Ascending aorta (tissue), 2 donors: Measurements from ENCODE around the gene TTYH1. TPM values are rescaled to one million over a fixed set of nuclear protein-coding genes. Genes with fewer than 3 reads are reported as not detected.

Experiments
- DNase-seq, 2 donors: peaks; one replicate each; pipeline ENCODE4 v3.0.0-alpha.2; 2019; ENCODE audit warnings: low spot score in 2 of 2
- H3K27ac ChIP-seq, 2 donors: fragments of 200-600 bp; sonication (generic); one replicate each; pipeline ENCODE4 v1.5.1; 2016 to 2017; ENCODE audit warnings: mild to moderate bottlenecking in 1 of 2
- H3K27me3 ChIP-seq: fragments of 200-600 bp; sonication (generic); one replicate; pipeline ENCODE4 v1.5.1; 2017
- H3K36me3 ChIP-seq, 2 donors: fragments of 200-600 bp; sonication (generic); one replicate each; pipeline ENCODE4 v1.5.1; 2016
- H3K4me1 ChIP-seq, 2 donors: fragments of 200-600 bp; sonication (generic); one replicate each; pipeline ENCODE4 v1.5.1; 2016 to 2017; ENCODE audit warnings: mild to moderate bottlenecking in 1 of 2
- H3K4me3 ChIP-seq, 2 donors: fragments of 200-600 bp; sonication (generic); one replicate each; pipeline ENCODE4 v1.5.1; 2016 to 2017; ENCODE audit warnings: mild to moderate bottlenecking in 1 of 2
- H3K9me3 ChIP-seq, 2 donors: fragments of 200-600 bp; sonication (generic); one replicate each; pipeline ENCODE4 v1.5.1; 2016
- intact Hi-C: fragments of 100-400 bp; cut with DNase I; formaldehyde crosslinking; loops from one replicate; pipeline ENCODE4 v1.15.1; 2023
- total RNA-seq: library from RNA; depleted of rRNA; stranded (reverse); fragments of >200 nt; gene quantifications from one replicate; pipeline ENCODE4 v1.1.0, GENCODE V29; 2016
- TF ChIP-seq, protein P1 (sequence below), 3 experiments: fragments of 200-600 bp in 2 of 3; fragments of 450-650 bp in 1 of 3; sonication (generic) in 2 of 3; IDR thresholded peaks; one replicate each; pipeline ENCODE4 v1.5.1; 2016 to 2019; ENCODE audit warnings: antibody characterized with exemption in 3 of 3, mild to moderate bottlenecking in 1 of 3, moderate library complexity in 1 of 3

Gene TTYH1
- total RNA-seq, 1 donor from 2014 or later: 58.4 TPM

DNA sequence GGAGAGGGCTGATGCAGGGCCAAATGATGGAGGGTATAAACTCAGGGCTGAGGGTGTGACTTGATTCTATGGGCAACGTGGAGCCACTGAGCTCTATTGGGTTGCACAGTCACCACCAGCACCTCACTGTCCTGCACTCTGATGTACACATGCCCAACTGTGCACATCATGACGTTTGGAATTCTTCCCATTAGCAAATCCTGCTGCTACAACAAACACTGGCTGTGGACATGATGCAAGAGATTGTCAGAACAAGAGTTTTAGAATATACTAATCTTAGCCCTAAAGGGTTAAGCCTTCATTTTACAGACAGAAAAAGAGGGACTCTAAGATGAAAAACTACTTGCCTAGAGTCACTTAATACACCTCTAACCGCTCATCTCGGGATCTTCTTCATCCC lies 2.4 kb upstream of the TTYH1 start:
- Histone ChIP-seq H3K36me3 (no peaks in the 10 kb centered on the region), H3K4me1 (no peaks in the 10 kb centered on the region), H3K27me3 (peaks cover 18% of the 10 kb centered on the region), H3K9me3 (no peaks in the 10 kb centered on the region), H3K27ac (no peak overlapping the region), H3K4me3 (no peak overlapping the region)
- TF ChIP-seq, protein P1, sequence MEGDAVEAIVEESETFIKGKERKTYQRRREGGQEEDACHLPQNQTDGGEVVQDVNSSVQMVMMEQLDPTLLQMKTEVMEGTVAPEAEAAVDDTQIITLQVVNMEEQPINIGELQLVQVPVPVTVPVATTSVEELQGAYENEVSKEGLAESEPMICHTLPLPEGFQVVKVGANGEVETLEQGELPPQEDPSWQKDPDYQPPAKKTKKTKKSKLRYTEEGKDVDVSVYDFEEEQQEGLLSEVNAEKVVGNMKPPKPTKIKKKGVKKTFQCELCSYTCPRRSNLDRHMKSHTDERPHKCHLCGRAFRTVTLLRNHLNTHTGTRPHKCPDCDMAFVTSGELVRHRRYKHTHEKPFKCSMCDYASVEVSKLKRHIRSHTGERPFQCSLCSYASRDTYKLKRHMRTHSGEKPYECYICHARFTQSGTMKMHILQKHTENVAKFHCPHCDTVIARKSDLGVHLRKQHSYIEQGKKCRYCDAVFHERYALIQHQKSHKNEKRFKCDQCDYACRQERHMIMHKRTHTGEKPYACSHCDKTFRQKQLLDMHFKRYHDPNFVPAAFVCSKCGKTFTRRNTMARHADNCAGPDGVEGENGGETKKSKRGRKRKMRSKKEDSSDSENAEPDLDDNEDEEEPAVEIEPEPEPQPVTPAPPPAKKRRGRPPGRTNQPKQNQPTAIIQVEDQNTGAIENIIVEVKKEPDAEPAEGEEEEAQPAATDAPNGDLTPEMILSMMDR (IDR thresholded peaks at IDR 0.05): no peak
- no peak for DNase-seq
- intact Hi-C loops: no loop called here

DNA sequence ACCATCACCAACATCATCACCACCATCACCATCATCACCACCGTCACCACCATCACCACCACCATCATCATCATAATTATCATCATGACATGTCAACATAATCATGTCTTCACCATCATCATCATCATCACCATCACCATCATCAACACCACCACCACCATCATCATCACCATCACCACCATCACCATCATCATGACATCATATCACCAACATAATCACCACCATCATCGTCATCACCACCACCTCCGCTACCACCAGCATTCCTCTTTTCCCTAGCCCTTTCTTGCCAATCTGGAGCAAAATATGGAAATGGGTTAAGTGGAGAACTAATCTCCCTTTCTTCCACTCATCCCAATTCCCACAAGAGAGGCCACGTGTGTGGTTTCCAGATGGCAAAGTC lies 1.1 kb upstream of the TTYH1 start:
- Histone ChIP-seq H3K27me3 (peaks cover 18% of the 10 kb centered on the region), H3K36me3 (no peaks in the 10 kb centered on the region), H3K4me3 (no peak overlapping the region), H3K9me3 (no peaks in the 10 kb centered on the region), H3K4me1 (no peaks in the 10 kb centered on the region), H3K27ac (no peak overlapping the region)
- DNase-seq: no peak
- TF ChIP-seq, protein P1 (IDR thresholded peaks at IDR 0.05): no peak
- intact Hi-C loops: no loop called here

DNA sequence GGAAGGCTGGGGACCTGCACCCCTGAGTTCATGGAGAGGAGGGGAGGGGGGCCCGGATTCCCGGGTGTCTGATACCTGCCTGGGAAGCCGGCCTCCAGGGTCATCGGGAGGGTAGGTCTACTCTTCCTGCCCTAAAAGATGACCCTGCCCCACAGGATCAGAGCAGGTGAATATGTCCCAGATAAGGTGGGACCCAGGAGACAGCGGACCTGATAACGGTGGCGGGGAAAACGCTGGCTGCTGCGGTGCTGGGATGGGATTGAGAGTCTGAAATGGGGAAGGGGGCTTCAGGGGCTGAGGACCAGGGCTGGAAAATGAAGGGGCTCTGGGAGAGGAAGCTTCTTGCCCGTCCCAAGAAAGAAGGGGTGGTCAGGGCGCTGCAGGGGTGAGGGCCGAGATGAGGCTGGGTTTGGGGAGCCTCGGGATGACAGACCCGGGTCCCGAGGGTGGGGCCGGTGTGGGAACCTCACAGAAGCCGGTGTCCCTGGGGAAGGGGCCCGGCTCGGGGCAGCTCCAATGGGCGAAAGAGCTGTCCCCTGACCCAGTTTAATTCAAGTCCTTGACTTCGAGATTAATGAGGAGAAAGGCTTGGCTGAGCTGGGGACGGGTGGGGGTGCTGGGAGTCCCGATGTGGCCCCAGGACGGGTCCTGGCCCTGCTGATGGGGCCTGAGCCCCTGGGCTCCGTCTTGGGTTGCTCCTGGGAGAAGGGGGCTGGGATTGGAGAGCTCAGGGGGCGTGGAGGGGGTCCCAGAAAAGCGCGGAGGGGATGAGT lies 823 bp downstream of the TTYH1 start:
- peaks cover 18% of the 10 kb centered on the region for H3K27me3 ChIP-seq
- intact Hi-C loops: no loop called here
- no peak overlapping the region for H3K4me3 ChIP-seq
- no peaks in the 10 kb centered on the region for H3K9me3 ChIP-seq
- TF ChIP-seq, protein P1 (IDR thresholded peaks at IDR 0.05): no peak
- no peaks in the 10 kb centered on the region for H3K36me3 ChIP-seq
- no peak overlapping the region for H3K27ac ChIP-seq
- H3K4me1 ChIP-seq: peaks cover 0 to 3% of the 10 kb centered on the region in 2 donors
- DNase-seq: no peak

DNA sequence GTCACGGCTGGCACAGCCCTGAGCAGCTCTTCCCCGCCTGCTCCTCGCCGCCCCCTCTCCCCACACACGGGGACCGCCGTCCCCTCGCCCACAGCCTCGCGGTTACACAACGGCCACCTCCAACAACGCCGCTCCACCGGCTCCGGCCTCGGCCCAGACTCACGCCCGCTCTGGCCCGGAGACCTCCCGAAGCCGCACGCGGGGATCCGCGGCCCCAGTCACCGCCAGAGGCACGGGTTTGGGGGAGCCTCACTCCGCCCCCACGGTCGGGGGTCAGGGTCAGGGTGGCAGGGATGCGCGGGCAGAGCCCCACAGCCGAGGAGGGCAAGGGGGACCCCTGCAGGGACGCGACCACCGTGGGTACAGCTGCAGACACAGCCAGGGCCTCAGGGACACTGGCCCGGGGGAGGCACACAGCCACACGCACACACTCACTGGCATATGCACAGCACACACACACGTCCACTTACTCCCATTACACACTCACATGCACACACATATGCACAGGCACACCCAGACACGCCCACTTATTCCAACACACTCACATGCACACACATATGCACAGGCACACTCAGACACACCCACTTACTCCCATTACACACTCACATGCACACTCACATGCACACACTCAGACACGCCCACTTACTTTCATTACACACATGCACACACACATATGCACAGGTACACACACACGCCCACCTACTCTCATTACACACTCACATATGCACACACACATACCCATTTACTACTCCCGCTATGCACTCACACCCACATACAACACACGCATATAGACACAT lies 1.6 kb downstream of the TTYH1 start:
- Histone ChIP-seq H3K9me3 (no peaks in the 10 kb centered on the region), H3K27me3 (peaks cover 18% of the 10 kb centered on the region), H3K4me3 (no peak overlapping the region), H3K4me1 (peaks cover 0 to 3% of the 10 kb centered on the region in 2 donors), H3K36me3 (no peaks in the 10 kb centered on the region), H3K27ac (no peak overlapping the region)
- no peak for DNase-seq
- TF ChIP-seq, protein P1 (IDR thresholded peaks at IDR 0.05): no peak
- intact Hi-C loops: no loop called here

DNA sequence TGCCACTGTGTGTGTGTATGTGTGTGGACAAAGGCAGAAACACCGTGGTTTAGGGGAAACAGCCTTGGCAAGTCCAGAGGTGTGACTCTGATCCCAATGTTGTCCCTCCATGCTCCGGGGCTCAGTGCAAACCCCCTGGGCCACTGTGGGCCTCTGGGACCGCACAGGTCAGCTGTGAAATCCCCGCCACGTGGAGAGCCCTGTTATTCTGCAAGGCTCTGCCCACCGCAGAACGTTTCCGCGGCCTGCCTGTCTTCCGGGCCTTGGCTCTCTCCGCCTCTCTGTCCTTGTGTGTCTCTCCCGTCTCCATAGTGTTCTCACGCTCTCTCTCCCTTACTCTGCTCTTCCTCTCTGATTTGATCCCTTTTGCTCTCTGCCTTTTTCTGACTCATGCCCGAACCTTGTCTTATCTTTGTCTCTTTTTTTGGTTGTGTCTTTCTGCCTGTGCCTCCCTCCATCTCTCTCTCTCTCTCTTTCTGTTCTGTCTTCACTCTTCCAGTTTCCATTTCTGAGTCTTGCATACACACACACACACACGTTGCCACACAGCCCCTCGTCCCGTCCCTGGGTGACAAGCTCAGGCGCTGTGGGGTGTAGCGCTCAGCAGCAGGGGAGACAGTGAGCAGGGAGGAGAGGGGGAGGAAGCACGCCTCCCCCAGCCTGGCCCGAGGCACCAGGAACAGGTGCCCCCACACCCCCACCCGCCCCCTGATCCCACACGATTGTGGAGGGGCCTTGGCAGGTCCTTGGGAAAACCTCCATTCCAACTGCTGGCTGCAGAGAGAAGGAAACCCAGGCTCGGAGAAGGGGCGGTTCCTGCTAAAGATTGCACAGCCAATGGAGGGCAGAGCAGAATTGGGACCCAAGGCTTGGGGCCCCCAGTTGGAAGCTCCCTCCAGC lies 3.0 kb downstream of the TTYH1 start:
- TF ChIP-seq, protein P1 (IDR thresholded peaks at IDR 0.05): no peak
- H3K9me3 ChIP-seq: no peaks in the 10 kb centered on the region
- H3K36me3 ChIP-seq: no peaks in the 10 kb centered on the region
- peaks cover 18% of the 10 kb centered on the region for H3K27me3 ChIP-seq
- H3K4me1 ChIP-seq: peaks cover 0 to 3% of the 10 kb centered on the region in 2 donors
- DNase-seq: no peak
- intact Hi-C loops: no loop called here
- H3K4me3 ChIP-seq: no peak overlapping the region
- no peak overlapping the region for H3K27ac ChIP-seq
